GM23338 (cell line): ENCODE results near the gene TMEM45A. TPM values are rescaled to one million over a fixed set of nuclear protein-coding genes. Genes with fewer than 3 reads are reported as not detected.

ENCODE experiments used
- ATAC-seq: fragments of 200-7000 bp; cut with Tn5 transposase; 3 replicates; pipeline ENCODE4 v1.9.1; 2020
- DNase-seq: peaks from one replicate; pipeline ENCODE4 v3.0.0-alpha.2; 2015; ENCODE audit warnings: low spot score
- H2AFZ ChIP-seq: fragments of 200-600 bp; sonication (generic); 2 replicates; pipeline ENCODE4 v1.8.0; 2016; ENCODE audit warnings: antibody characterized with exemption, mild to moderate bottlenecking, moderate library complexity
- H3F3A ChIP-seq: fragments of 200-600 bp; sonication (generic); replicated peaks from 2 replicates; pipeline ENCODE4 v1.8.0; 2017; ENCODE audit warnings: antibody characterized with exemption, mixed run types, low read depth
- H3K27ac ChIP-seq: fragments of 200-600 bp; sonication (generic); 2 replicates; pipeline ENCODE4 v1.6.1; 2016; ENCODE audit warnings: low read depth
- H3K27me3 ChIP-seq: fragments of 200-600 bp; sonication (generic); 2 replicates; pipeline ENCODE4 v1.8.0; 2016; ENCODE audit warnings: mild to moderate bottlenecking, mixed run types, moderate library complexity; ENCODE audit not compliant: insufficient read depth
- H3K36me3 ChIP-seq: fragments of 200-600 bp; sonication (generic); 2 replicates; pipeline ENCODE4 v1.8.0; 2016; ENCODE audit warnings: mild to moderate bottlenecking; ENCODE audit not compliant: insufficient read depth
- H3K4me1 ChIP-seq: fragments of 200-600 bp; sonication (generic); 2 replicates; pipeline ENCODE4 v1.8.0; 2016; ENCODE audit warnings: mild to moderate bottlenecking, moderate library complexity; ENCODE audit not compliant: insufficient read depth
- H3K4me2 ChIP-seq: fragments of 200-600 bp; sonication (generic); 2 replicates; pipeline ENCODE4 v1.7.1; 2017; ENCODE audit warnings: mixed run types
- H3K4me3 ChIP-seq: fragments of 200-600 bp; sonication (generic); 2 replicates; pipeline ENCODE4 v1.6.1; 2016; ENCODE audit warnings: mixed run types
- H3K79me2 ChIP-seq: fragments of 200-600 bp; sonication (generic); replicated peaks from 2 replicates; pipeline ENCODE4 v1.8.0; 2017; ENCODE audit warnings: mild to moderate bottlenecking; ENCODE audit not compliant: insufficient read depth
- H3K9me2 ChIP-seq: fragments of 200-600 bp; sonication (generic); 2 replicates; pipeline ENCODE4 v1.8.0; 2017; ENCODE audit not compliant: insufficient read depth
- H4K20me1 ChIP-seq: fragments of 200-600 bp; sonication (generic); replicated peaks from 2 replicates; pipeline ENCODE4 v1.8.0; 2017; ENCODE audit warnings: mild to moderate bottlenecking; ENCODE audit not compliant: insufficient read depth
- H3K27ac Mint-ChIP-seq: 2 replicates; pipeline ENCODE4 v1.8.0; 2020; ENCODE audit warnings: inconsistent platforms, mild to moderate bottlenecking, moderate library complexity, mixed read lengths
- H3K27me3 Mint-ChIP-seq: 3 replicates; pipeline ENCODE4 v1.8.0; 2022; ENCODE audit warnings: low read depth, mild to moderate bottlenecking, moderate library complexity, mixed read lengths, inconsistent platforms; ENCODE audit not compliant: insufficient read depth, poor library complexity
- H3K36me3 Mint-ChIP-seq: 3 replicates; pipeline ENCODE4 v1.8.0; 2021; ENCODE audit warnings: low read depth, mild to moderate bottlenecking, inconsistent platforms, moderate library complexity, mixed read lengths
- H3K4me1 Mint-ChIP-seq: 3 replicates; pipeline ENCODE4 v1.8.0; 2020; ENCODE audit warnings: mild to moderate bottlenecking, inconsistent platforms, mixed read lengths
- H3K4me3 Mint-ChIP-seq: 3 replicates; pipeline ENCODE4 v1.8.0; 2021; ENCODE audit warnings: moderate library complexity, mild to moderate bottlenecking, inconsistent platforms, mixed read lengths
- H3K9me3 Mint-ChIP-seq: 3 replicates; pipeline ENCODE4 v1.8.0; 2020; ENCODE audit warnings: moderate library complexity, mild to moderate bottlenecking, inconsistent platforms, mixed read lengths
- CREB1 ChIP-seq: fragments of 250-450 bp; sonication (Bioruptor Pico); IDR thresholded peaks from 2 replicates; pipeline ENCODE4 v1.5.0; 2020; ENCODE audit warnings: low read depth, mild to moderate bottlenecking, moderate library complexity
- EZH2phosphoT487 ChIP-seq: fragments of 200-600 bp; sonication (generic); IDR thresholded peaks from one replicate; pipeline ENCODE4 v1.8.1; 2018; ENCODE audit warnings: antibody characterized with exemption; ENCODE audit not compliant: unreplicated experiment
- STAT1 ChIP-seq: IDR thresholded peaks from one replicate; pipeline ENCODE4 v1.6.1; 2016; ENCODE audit warnings: antibody characterized with exemption; ENCODE audit not compliant: unreplicated experiment
- polyA plus RNA-seq: library from polyadenylated mRNA; unstranded; fragments of >200 nt; fragmentation: Nextera tagmentation; extraction: Ambion mirVana; gene quantifications from 2 replicates; pipeline ENCODE4 v1.2.1, GENCODE V29; 2016
- total RNA-seq: library from RNA; depleted of rRNA; stranded (reverse); fragments of >200 nt; shearing (Covaris generic); gene quantifications from 2 replicates; pipeline ENCODE4 v1.2.3, GENCODE V29; 2014
- TF ChIP-seq, protein P1 (sequence below): fragments of 250-450 bp; sonication (Bioruptor Pico); IDR thresholded peaks from 2 replicates; pipeline ENCODE4 v1.5.0; 2020; ENCODE audit warnings: mild to moderate bottlenecking, moderate library complexity
- TF ChIP-seq, protein P2 (sequence below), 2 experiments: fragments of 200-600 bp in 1 of 2; sonication (generic) in 1 of 2; conservative IDR thresholded peaks; 2 replicates each; pipeline versions ENCODE4 v1.5.1 to v1.6.1; 2016 to 2017; ENCODE audit warnings: antibody characterized with exemption in 2 of 2, low read depth in 2 of 2, mild to moderate bottlenecking in 2 of 2, moderate library complexity in 1 of 2

TMEM45A gene
- total and polyA plus RNA-seq, 2 experiments from 2014 or later: 6.5 to 12.7 TPM

DNA sequence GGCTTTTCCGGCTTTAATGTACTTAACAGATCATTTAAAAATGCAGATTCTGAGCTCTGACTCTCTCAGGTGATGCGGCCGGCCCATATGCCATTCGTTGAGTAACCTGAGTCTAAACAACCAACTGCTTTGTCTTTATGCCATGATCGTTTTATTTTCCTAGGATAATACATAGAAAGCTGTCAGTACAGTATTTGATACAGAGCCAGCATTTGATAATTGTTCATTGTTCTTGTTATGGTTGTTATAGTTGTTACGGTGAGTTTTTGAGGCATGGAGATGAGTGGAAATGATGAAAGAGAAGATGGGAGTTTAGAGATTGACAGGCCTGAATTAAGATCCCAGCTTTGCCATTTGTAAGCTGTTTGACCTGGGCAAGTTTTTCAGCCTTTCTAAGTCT, 40.0 kb downstream of the TMEM45A start (continued):
- TF ChIP-seq, protein P1, sequence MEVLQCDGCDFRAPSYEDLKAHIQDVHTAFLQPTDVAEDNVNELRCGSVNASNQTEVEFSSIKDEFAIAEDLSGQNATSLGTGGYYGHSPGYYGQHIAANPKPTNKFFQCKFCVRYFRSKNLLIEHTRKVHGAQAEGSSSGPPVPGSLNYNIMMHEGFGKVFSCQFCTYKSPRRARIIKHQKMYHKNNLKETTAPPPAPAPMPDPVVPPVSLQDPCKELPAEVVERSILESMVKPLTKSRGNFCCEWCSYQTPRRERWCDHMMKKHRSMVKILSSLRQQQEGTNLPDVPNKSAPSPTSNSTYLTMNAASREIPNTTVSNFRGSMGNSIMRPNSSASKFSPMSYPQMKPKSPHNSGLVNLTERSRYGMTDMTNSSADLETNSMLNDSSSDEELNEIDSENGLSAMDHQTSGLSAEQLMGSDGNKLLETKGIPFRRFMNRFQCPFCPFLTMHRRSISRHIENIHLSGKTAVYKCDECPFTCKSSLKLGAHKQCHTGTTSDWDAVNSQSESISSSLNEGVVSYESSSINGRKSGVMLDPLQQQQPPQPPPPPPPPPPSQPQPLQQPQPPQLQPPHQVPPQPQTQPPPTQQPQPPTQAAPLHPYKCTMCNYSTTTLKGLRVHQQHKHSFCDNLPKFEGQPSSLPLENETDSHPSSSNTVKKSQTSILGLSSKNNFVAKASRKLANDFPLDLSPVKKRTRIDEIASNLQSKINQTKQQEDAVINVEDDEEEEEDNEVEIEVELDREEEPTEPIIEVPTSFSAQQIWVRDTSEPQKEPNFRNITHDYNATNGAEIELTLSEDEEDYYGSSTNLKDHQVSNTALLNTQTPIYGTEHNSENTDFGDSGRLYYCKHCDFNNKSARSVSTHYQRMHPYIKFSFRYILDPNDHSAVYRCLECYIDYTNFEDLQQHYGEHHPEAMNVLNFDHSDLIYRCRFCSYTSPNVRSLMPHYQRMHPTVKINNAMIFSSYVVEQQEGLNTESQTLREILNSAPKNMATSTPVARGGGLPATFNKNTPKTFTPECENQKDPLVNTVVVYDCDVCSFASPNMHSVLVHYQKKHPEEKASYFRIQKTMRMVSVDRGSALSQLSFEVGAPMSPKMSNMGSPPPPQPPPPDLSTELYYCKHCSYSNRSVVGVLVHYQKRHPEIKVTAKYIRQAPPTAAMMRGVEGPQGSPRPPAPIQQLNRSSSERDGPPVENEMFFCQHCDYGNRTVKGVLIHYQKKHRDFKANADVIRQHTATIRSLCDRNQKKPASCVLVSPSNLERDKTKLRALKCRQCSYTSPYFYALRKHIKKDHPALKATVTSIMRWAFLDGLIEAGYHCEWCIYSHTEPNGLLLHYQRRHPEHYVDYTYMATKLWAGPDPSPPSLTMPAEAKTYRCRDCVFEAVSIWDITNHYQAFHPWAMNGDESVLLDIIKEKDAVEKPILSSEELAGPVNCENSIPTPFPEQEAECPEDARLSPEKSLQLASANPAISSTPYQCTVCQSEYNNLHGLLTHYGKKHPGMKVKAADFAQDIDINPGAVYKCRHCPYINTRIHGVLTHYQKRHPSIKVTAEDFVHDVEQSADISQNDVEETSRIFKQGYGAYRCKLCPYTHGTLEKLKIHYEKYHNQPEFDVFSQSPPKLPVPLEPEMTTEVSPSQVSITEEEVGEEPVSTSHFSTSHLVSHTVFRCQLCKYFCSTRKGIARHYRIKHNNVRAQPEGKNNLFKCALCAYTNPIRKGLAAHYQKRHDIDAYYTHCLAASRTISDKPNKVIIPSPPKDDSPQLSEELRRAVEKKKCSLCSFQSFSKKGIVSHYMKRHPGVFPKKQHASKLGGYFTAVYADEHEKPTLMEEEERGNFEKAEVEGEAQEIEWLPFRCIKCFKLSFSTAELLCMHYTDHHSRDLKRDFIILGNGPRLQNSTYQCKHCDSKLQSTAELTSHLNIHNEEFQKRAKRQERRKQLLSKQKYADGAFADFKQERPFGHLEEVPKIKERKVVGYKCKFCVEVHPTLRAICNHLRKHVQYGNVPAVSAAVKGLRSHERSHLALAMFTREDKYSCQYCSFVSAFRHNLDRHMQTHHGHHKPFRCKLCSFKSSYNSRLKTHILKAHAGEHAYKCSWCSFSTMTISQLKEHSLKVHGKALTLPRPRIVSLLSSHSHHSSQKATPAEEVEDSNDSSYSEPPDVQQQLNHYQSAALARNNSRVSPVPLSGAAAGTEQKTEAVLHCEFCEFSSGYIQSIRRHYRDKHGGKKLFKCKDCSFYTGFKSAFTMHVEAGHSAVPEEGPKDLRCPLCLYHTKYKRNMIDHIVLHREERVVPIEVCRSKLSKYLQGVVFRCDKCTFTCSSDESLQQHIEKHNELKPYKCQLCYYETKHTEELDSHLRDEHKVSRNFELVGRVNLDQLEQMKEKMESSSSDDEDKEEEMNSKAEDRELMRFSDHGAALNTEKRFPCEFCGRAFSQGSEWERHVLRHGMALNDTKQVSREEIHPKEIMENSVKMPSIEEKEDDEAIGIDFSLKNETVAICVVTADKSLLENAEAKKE: no peak
- TF ChIP-seq, protein P2, sequence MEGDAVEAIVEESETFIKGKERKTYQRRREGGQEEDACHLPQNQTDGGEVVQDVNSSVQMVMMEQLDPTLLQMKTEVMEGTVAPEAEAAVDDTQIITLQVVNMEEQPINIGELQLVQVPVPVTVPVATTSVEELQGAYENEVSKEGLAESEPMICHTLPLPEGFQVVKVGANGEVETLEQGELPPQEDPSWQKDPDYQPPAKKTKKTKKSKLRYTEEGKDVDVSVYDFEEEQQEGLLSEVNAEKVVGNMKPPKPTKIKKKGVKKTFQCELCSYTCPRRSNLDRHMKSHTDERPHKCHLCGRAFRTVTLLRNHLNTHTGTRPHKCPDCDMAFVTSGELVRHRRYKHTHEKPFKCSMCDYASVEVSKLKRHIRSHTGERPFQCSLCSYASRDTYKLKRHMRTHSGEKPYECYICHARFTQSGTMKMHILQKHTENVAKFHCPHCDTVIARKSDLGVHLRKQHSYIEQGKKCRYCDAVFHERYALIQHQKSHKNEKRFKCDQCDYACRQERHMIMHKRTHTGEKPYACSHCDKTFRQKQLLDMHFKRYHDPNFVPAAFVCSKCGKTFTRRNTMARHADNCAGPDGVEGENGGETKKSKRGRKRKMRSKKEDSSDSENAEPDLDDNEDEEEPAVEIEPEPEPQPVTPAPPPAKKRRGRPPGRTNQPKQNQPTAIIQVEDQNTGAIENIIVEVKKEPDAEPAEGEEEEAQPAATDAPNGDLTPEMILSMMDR (conservative IDR thresholded peaks at IDR 0.05; ENCODE audit: low read depth in 2 of 2): no peak
- TF ChIP-seq STAT1 (no peak), CREB1 (CRISPR knock-in tag) (no peak)

DNA sequence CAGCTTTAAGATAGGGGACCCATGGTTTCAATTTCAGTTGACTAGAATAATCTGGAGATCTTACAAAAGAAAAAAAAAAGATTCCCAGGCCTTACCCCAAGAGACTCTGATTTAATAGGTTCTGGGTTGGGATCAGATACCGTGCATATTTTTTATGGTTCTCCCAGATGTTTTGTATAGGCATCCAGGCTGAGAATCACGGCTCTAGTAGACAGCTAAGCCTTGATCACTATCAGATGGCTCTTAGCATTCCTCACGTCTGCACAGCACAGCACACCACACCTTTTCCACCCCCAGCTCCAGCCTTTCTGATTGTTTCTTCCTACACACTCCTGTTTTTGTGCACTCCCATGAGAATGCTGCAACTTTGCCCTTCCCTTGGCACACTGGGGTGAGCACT, 40.8 kb downstream of the TMEM45A start:
- no peaks in the 10 kb centered on the region for H3K36me3 Mint-ChIP-seq
- H3K27me3 Mint-ChIP-seq: no peaks in the 10 kb centered on the region
- no peak overlapping the region for H3K4me2 ChIP-seq
- H3K9me3 Mint-ChIP-seq: no peaks in the 10 kb centered on the region
- H3K4me3 Mint-ChIP-seq: no peak overlapping the region
- ATAC-seq (no peak), DNase-seq (no peak)
- H3K4me3 ChIP-seq: no peak overlapping the region
- H3K9me2 ChIP-seq: no peaks in the 10 kb centered on the region
- no peak for TF ChIP-seq EZH2phosphoT487
- no peaks in the 10 kb centered on the region for H3F3A ChIP-seq
- no peaks in the 10 kb centered on the region for H3K4me1 Mint-ChIP-seq
- H3K27me3 ChIP-seq: no peaks in the 10 kb centered on the region
- H3K27ac Mint-ChIP-seq: no peak overlapping the region
- no peaks in the 10 kb centered on the region for H3K4me1 ChIP-seq
- no peaks in the 10 kb centered on the region for H3K36me3 ChIP-seq
- H3K79me2 ChIP-seq: no peaks in the 10 kb centered on the region
- no peaks in the 10 kb centered on the region for H4K20me1 ChIP-seq
- no peak overlapping the region for H2AFZ ChIP-seq
- H3K27ac ChIP-seq: no peak overlapping the region
